Lung (tissue), 12 donors: ENCODE data around the gene AHCY. TPM values are rescaled to one million over a fixed set of nuclear protein-coding genes. Genes with fewer than 3 reads are reported as not detected.

Experiments
- ATAC-seq: fragments of 200-7000 bp; cut with Tn5 transposase; one replicate; pipeline ENCODE4 v1.9.1; 2020; ENCODE audit warnings: moderate number of reproducible peaks; ENCODE audit not compliant: insufficient read depth, low FRiP score
- DNase-seq, 3 donors: peaks; one replicate each; pipeline ENCODE4 v3.0.0-alpha.2; 2013 to 2017
- H3K27ac ChIP-seq, 2 donors: one replicate each; pipeline ENCODE4 v1.5.1; 2013; ENCODE audit warnings: mild to moderate bottlenecking in 2 of 2, moderate library complexity in 2 of 2, control low read depth in 1 of 2, inconsistent platforms in 1 of 2, low read depth in 1 of 2, low read length in 1 of 2
- H3K27me3 ChIP-seq, 3 donors: one replicate each; pipeline ENCODE4 v1.5.1; 2013; ENCODE audit warnings: low read length in 2 of 3; ENCODE audit not compliant: control insufficient read depth in 3 of 3, insufficient read depth in 3 of 3
- H3K36me3 ChIP-seq, 4 donors: one replicate each; pipeline ENCODE4 v1.5.1; 2013; ENCODE audit warnings: low read length in 4 of 4, mild to moderate bottlenecking in 1 of 4, moderate library complexity in 1 of 4; ENCODE audit not compliant: control insufficient read depth in 4 of 4, insufficient read depth in 4 of 4
- H3K4me1 ChIP-seq, 5 donors: one replicate each; pipeline ENCODE4 v1.5.1; 2013; ENCODE audit warnings: low read length in 5 of 5, mild to moderate bottlenecking in 2 of 5, moderate library complexity in 1 of 5; ENCODE audit not compliant: control insufficient read depth in 5 of 5, insufficient read depth in 5 of 5
- H3K4me3 ChIP-seq: one replicate; pipeline ENCODE4 v1.5.1; 2013; ENCODE audit warnings: mild to moderate bottlenecking, control low read depth, moderate library complexity
- H3K9ac ChIP-seq, 2 donors: one replicate each; pipeline ENCODE4 v1.5.1; 2013; ENCODE audit warnings: low read length in 2 of 2, control low read depth in 1 of 2; ENCODE audit not compliant: insufficient read depth in 1 of 2
- H3K9me3 ChIP-seq, 4 donors: one replicate each; pipeline ENCODE4 v1.5.1; 2013; ENCODE audit warnings: low read length in 3 of 4, mild to moderate bottlenecking in 1 of 4, moderate library complexity in 1 of 4; ENCODE audit not compliant: control insufficient read depth in 4 of 4, insufficient read depth in 3 of 4
- WGBS, 2 donors: extraction: QIAGEN DNeasy Blood & Tissue Kit; methylation state at CpG; one replicate each; pipeline ENCODE4 v1.1.7; 2013; 5-methylcytosine and 5-hydroxymethylcytosine counted together
- polyA plus RNA-seq, 2 donors: library from polyadenylated mRNA; stranded (reverse); fragments of 200-250 nt; gene quantifications; one replicate each; pipeline ENCODE4 v1.2.1, GENCODE V29; 2013
- total RNA-seq, 2 donors: library from RNA; depleted of rRNA in 1 of 2; stranded (reverse); fragments of >200 nt in 1 of 2; gene quantifications; one replicate each; pipeline ENCODE4 v1.2.1, GENCODE V29; 2014 to 2021
- TF ChIP-seq, protein P1 (sequence below): IDR thresholded peaks from 2 replicates; pipeline ENCODE4 v1.5.1; 2012; ENCODE audit warnings: mild to moderate bottlenecking; ENCODE audit errors: control extremely low read depth, extremely low read depth
- donor health status: control.
- donor health status: control.
- donor health status: Bipolar disorder and iron deficiency.
- donor health status: healthy.
- donor health status: DM: yes; HTN: yes; CAD: no.

The AHCY gene
- total and polyA plus RNA-seq, 4 donors = 40.2 to 116 (median 105) TPM

DNA sequence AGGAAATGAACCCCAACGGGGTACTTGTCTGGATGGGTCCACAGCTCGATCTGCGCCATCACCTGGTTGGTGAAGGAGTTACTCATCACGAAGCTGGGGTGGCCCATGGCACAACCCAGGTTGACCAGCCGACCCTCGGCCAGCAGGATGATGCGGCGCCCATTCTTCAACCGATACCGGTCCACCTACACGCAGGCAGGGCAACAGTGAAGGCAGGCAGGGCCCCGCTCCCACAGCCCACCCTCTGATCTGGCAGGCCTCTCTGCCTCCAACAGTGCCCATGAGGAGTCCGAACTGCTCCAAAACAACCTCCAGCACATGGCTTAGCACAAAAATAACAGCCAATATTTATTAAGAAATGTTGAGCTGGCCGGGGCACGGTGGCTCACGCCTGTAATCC is 17.7 kb downstream of the AHCY start:
- ATAC-seq (no peak), DNase-seq (no peak)
- no peaks in the 10 kb centered on the region for H3K27me3 ChIP-seq
- WGBS, 2 donors = 96 to 97% methylated on average over 16 of the region's 16 CpGs
- peaks cover 12 to 55% (median 33%) of the 10 kb centered on the region in 4 donors for H3K36me3 ChIP-seq
- no peak overlapping the region for H3K9ac ChIP-seq
- no peak overlapping the region for H3K27ac ChIP-seq
- TF ChIP-seq, protein P1, sequence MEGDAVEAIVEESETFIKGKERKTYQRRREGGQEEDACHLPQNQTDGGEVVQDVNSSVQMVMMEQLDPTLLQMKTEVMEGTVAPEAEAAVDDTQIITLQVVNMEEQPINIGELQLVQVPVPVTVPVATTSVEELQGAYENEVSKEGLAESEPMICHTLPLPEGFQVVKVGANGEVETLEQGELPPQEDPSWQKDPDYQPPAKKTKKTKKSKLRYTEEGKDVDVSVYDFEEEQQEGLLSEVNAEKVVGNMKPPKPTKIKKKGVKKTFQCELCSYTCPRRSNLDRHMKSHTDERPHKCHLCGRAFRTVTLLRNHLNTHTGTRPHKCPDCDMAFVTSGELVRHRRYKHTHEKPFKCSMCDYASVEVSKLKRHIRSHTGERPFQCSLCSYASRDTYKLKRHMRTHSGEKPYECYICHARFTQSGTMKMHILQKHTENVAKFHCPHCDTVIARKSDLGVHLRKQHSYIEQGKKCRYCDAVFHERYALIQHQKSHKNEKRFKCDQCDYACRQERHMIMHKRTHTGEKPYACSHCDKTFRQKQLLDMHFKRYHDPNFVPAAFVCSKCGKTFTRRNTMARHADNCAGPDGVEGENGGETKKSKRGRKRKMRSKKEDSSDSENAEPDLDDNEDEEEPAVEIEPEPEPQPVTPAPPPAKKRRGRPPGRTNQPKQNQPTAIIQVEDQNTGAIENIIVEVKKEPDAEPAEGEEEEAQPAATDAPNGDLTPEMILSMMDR = no peak
- no peak overlapping the region for H3K4me3 ChIP-seq
- H3K4me1 ChIP-seq = no peaks in the 10 kb centered on the region
- H3K9me3 ChIP-seq = no peaks in the 10 kb centered on the region

DNA sequence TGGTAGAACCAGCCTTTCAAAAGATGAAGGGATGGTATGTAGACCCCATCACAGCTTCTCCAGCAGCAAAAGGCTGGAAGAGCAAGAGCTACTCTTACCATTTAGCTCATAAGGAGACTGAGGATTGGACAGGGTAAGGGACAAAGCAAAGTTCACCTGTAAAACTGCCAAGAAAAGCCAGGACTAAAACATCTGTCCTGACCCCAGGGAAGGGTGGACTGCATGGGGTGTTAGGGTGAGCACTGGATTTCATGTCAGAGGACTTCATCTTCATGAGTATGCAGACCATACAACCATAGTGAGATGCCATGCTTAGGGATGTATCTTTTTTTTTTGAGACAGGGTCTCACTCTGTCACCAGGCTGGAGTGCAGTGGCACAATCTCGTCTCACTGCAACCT is 19.3 kb downstream of the AHCY start:
- DNase-seq (no peak), ATAC-seq (no peak)
- no peaks in the 10 kb centered on the region for H3K9me3 ChIP-seq
- H3K36me3 ChIP-seq = peaks cover 6 to 54% (median 33%) of the 10 kb centered on the region in 4 donors
- H3K27ac ChIP-seq = no peak overlapping the region
- TF ChIP-seq, protein P1 = no peak
- H3K9ac ChIP-seq = no peak overlapping the region
- 100% methylated on average over 1 of the region's 1 CpG for WGBS, 2 donors
- no peaks in the 10 kb centered on the region for H3K4me1 ChIP-seq
- H3K27me3 ChIP-seq = no peaks in the 10 kb centered on the region
- H3K4me3 ChIP-seq = no peak overlapping the region

DNA sequence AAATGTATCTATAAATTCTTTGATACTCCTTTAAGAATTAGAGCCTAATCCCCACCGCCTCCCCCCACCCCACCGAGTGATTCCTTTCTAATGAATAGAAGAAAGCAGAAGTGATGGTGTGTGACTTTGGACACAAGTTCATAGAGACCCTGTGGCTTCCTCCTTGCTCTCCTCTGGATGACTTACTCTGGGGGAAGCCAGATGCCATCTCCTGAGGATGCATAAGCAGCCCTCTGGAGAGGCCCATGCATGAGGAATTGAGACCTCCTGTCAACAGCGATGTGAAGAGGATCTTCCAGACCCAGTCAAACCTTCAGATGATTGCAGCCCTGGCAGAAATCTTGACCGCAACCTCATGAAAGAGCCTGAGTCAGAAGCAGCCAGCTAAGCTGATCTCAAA is 21.1 kb downstream of the AHCY start:
- WGBS, 2 donors = 76 to 82% methylated on average over 4 of the region's 4 CpGs
- no peaks in the 10 kb centered on the region for H3K9me3 ChIP-seq
- no peaks in the 10 kb centered on the region for H3K4me1 ChIP-seq
- no peaks in the 10 kb centered on the region for H3K27me3 ChIP-seq
- H3K36me3 ChIP-seq = peaks cover 8 to 50% (median 29%) of the 10 kb centered on the region in 4 donors
- no peak overlapping the region for H3K9ac ChIP-seq
- no peak overlapping the region for H3K27ac ChIP-seq
- ATAC-seq = no peak
- H3K4me3 ChIP-seq = no peak overlapping the region
- DNase-seq = no peak
- TF ChIP-seq, protein P1 = no peak

DNA sequence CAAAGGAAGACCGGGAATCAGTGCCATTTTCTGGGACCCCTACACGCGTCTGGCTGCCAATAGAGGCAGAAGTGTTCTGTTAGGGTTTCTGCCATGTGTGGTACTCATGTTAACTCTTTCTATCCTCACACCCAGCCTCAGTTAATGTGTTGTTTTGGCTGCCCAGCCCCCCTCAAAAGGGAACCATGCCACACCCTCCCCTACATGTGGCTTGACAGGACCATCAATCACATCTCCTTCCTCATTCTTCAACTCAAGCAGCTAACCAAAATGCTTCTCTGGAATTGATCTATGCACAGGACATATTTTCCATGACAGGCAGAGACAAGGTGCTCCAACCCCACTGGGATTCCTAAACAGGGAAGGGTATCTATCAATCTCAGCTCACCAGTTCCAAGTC is 22.0 kb downstream of the AHCY start:
- Histone ChIP-seq H3K4me3 (no peak overlapping the region), H3K27me3 (no peaks in the 10 kb centered on the region), H3K4me1 (no peaks in the 10 kb centered on the region), H3K27ac (no peak overlapping the region), H3K9ac (no peak overlapping the region), H3K36me3 (peaks cover 8 to 48% (median 30%) of the 10 kb centered on the region in 4 donors), H3K9me3 (no peaks in the 10 kb centered on the region)
- DNase-seq (no peak), ATAC-seq (no peak)
- 82 to 91% methylated on average over 3 of the region's 3 CpGs for WGBS, 2 donors
- TF ChIP-seq, protein P1 = no peak
